ENCODE results near the gene ASB2.

Gene ASB2

DNA sequence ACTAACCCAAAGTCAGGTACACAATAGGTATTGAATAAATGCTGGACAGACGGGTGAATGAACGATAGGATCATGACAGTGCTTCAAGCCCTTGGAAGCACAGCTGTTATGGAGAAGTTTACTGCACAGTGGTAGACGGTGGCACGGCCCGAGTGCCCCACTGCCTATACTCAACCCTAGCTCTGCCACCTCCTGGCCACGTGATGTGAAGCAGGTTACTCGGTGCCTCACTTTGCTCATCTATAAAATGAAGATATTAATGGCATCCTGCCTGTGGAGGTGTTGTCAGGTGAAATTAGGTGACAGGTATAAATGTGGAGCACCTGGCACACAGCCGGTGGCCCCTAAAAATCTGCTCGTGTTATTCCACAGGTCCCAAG lies 5.8 kb downstream of the ASB2 start:
- Histone ChIP-seq H3K27me3 (ENCODE audit: insufficient read depth, poor library complexity, severe bottlenecking) (no peaks in the 10 kb centered on the region), H3K27ac (replicated peaks) (no peak overlapping the region), H3K4me3 (replicated peaks; ENCODE audit: insufficient read depth, low read length) (peak overlapping the region; percentile 39)
- TF ChIP-seq SPI1 (IDR thresholded peaks at IDR 0.05; ENCODE audit: borderline replicate concordance, low read depth) (no peak), GABPA (IDR thresholded peaks at IDR 0.05; ENCODE audit: low read depth) (no peak), POLR2AphosphoS5 (IDR thresholded peaks at IDR 0.05; ENCODE audit: low read depth) (no peak)
- TF ChIP-seq, protein P1, sequence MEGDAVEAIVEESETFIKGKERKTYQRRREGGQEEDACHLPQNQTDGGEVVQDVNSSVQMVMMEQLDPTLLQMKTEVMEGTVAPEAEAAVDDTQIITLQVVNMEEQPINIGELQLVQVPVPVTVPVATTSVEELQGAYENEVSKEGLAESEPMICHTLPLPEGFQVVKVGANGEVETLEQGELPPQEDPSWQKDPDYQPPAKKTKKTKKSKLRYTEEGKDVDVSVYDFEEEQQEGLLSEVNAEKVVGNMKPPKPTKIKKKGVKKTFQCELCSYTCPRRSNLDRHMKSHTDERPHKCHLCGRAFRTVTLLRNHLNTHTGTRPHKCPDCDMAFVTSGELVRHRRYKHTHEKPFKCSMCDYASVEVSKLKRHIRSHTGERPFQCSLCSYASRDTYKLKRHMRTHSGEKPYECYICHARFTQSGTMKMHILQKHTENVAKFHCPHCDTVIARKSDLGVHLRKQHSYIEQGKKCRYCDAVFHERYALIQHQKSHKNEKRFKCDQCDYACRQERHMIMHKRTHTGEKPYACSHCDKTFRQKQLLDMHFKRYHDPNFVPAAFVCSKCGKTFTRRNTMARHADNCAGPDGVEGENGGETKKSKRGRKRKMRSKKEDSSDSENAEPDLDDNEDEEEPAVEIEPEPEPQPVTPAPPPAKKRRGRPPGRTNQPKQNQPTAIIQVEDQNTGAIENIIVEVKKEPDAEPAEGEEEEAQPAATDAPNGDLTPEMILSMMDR (IDR thresholded peaks at IDR 0.05; ENCODE audit: insufficient read depth, low read length): no peak
- DNase-seq (ENCODE audit: low read depth in 1 of 2, low spot score in 1 of 2): peak in 1 of 2 experiments; percentile 80

DNA sequence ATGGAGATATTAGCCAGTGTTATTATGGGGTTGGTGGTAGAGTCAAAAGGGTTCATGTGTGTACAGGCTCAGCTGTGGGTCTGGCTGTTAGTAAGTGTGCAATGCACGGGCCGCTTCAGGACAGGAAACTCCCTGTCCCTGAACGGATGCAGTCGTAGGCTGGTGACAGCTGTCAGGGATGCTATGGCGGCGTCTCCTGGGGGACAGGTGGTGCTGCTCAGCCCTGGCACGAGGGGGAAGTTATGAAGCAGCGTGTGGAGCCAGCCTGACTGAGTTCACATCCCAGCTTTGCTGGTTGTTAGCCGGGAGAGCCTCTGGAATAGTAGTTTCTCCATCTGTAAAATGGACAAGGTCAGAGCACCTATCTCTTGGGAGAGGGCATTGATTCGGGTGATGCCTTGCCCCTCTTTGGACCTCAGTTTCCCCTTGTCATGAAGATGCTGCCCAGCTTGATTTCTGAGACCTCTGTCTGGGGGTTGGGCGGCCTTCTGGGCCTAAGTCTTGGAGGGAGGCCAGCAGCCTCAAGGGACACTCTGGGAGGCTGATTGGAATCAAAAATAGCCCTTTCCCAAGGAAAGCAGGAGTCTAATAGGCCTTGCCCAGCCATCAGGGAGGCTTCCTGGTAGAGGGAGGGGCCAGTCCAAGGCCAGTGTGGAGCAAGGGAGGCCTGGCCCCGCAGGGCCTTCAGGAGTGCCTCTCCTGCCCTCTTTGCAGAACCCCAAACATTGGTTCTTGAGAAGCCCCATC lies 7.1 kb downstream of the ASB2 start:
- H3K27ac ChIP-seq (replicated peaks): no peak overlapping the region
- H3K4me3 ChIP-seq (replicated peaks; ENCODE audit: insufficient read depth, low read length): no peak overlapping the region
- H3K27me3 ChIP-seq (ENCODE audit: insufficient read depth, poor library complexity, severe bottlenecking): no peaks in the 10 kb centered on the region
- no peak for DNase-seq (ENCODE audit: low read depth in 1 of 2, low spot score in 1 of 2)
- no peak for TF ChIP-seq SPI1 (IDR thresholded peaks at IDR 0.05; ENCODE audit: borderline replicate concordance, low read depth)

DNA sequence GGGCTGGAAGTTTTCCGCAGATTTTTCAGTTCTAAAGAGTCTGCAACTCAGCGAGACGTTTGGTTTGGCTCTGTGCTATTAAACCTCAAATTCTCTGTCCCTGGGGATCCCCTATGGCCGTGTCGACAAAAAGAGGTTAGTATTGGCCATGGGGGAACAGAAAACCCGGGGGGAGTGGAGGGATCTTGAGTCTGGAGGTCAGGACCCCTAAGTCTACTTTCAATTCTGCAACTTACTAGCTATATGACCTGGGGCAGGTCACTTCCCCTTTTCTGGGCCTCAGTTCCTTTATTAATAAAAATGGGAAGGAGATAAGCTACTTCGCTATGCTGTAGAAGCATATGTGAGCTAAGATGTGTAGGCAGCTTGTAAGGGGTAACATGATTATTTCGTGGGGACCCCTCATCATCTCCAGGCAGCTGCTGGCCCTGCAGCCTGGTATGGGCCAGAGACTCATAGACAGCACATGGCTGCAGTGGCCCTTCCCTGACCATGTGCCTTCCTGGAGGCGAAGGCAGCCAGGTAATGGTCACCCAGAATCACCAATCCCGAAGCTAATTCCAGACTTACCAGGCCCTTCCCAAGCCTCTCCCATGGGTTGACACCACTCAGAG lies 8.6 kb downstream of the ASB2 start:
- no peak overlapping the region for H3K27ac ChIP-seq (replicated peaks)
- H3K4me3 ChIP-seq (replicated peaks; ENCODE audit: insufficient read depth, low read length): no peak overlapping the region
- peak in 1 of 2 experiments; percentile 61 for DNase-seq (ENCODE audit: low read depth in 1 of 2, low spot score in 1 of 2)

DNA sequence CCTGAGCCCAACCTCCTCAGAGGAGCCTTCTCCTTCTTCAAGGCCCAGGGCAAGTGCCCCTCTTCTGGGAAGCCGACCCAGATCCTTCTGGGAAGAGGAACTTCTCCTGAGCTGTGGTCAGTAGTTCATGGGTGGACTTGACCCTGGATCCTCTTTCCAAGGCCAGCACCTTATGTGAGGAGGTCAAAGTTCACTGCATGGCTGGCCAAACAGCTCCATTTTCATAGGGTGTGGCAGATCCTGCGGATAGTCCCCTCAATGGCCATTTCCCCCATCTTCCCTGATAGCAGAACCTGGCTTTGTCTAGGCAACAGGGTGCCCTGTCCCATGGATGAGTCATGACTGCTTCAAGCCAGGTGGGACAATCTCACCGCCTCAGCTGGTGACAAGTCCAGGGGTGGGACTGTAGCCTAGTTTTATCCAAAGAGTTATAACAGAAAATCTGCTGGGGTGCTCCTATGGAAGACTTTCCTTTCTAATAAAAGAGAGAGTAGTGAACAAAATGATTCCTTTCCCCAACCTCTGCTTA lies 10.4 kb downstream of the ASB2 start:
- no peak overlapping the region for H3K4me3 ChIP-seq (replicated peaks; ENCODE audit: insufficient read depth, low read length)
- no peak overlapping the region for H3K27ac ChIP-seq (replicated peaks)
- no peak for DNase-seq (ENCODE audit: low read depth in 1 of 2, low spot score in 1 of 2)
- TF ChIP-seq, protein P2, sequence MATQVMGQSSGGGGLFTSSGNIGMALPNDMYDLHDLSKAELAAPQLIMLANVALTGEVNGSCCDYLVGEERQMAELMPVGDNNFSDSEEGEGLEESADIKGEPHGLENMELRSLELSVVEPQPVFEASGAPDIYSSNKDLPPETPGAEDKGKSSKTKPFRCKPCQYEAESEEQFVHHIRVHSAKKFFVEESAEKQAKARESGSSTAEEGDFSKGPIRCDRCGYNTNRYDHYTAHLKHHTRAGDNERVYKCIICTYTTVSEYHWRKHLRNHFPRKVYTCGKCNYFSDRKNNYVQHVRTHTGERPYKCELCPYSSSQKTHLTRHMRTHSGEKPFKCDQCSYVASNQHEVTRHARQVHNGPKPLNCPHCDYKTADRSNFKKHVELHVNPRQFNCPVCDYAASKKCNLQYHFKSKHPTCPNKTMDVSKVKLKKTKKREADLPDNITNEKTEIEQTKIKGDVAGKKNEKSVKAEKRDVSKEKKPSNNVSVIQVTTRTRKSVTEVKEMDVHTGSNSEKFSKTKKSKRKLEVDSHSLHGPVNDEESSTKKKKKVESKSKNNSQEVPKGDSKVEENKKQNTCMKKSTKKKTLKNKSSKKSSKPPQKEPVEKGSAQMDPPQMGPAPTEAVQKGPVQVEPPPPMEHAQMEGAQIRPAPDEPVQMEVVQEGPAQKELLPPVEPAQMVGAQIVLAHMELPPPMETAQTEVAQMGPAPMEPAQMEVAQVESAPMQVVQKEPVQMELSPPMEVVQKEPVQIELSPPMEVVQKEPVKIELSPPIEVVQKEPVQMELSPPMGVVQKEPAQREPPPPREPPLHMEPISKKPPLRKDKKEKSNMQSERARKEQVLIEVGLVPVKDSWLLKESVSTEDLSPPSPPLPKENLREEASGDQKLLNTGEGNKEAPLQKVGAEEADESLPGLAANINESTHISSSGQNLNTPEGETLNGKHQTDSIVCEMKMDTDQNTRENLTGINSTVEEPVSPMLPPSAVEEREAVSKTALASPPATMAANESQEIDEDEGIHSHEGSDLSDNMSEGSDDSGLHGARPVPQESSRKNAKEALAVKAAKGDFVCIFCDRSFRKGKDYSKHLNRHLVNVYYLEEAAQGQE (IDR thresholded peaks at IDR 0.05; ENCODE audit: insufficient replicate concordance, low read depth): no peak
- TF ChIP-seq, protein P1 (IDR thresholded peaks at IDR 0.05; ENCODE audit: insufficient read depth, low read length): no peak
- no peak for TF ChIP-seq SPI1 (IDR thresholded peaks at IDR 0.05; ENCODE audit: borderline replicate concordance, low read depth)
- TF ChIP-seq POLR2AphosphoS5 (IDR thresholded peaks at IDR 0.05; ENCODE audit: low read depth): no peak
- no peak for TF ChIP-seq GABPA (IDR thresholded peaks at IDR 0.05; ENCODE audit: low read depth)
- no peaks in the 10 kb centered on the region for H3K27me3 ChIP-seq (ENCODE audit: insufficient read depth, poor library complexity, severe bottlenecking)

More for the DNA sequence above, 8.6 kb downstream of the ASB2 start:
- TF ChIP-seq SPI1 (IDR thresholded peaks at IDR 0.05; ENCODE audit: borderline replicate concordance, low read depth) (peak; percentile 98), POLR2AphosphoS5 (IDR thresholded peaks at IDR 0.05; ENCODE audit: low read depth) (no peak)
- TF ChIP-seq, protein P1 (IDR thresholded peaks at IDR 0.05; ENCODE audit: insufficient read depth, low read length): no peak
- TF ChIP-seq, protein P2 (IDR thresholded peaks at IDR 0.05; ENCODE audit: insufficient replicate concordance, low read depth): no peak
- H3K27me3 ChIP-seq (ENCODE audit: insufficient read depth, poor library complexity, severe bottlenecking): no peaks in the 10 kb centered on the region

Measured in HL-60 (cell line).